ENCODE results near the gene NRIP1. TPM values are rescaled to one million over a fixed set of nuclear protein-coding genes. Genes with fewer than 3 reads are reported as not detected.

Gene NRIP1
- total RNA-seq, 1 experiment from 2014 or later, result 29.6 TPM

- ChIA-PET CTCF (no interaction called here), RAD21 (ENCODE audit: low non-redundant PET in 1 of 2, low total read pairs in 2 of 2, uncharacterized antibody in 2 of 2, unreplicated experiment in 2 of 2) (no interaction called here), POLR2A (no interaction called here)
- H4K20me1 ChIP-seq (ENCODE audit: insufficient read depth), result no peaks in the 10 kb centered on the region
- no peaks in the 10 kb centered on the region for H3K36me3 ChIP-seq (ENCODE audit: control insufficient read depth in 1 of 2, insufficient read depth in 2 of 2, low read length in 2 of 2)
- H3K4me3 ChIP-seq (replicated peaks in 1 of 2; ENCODE audit: low read depth in 1 of 2, low read length in 2 of 2), result no peak overlapping the region
- no peak overlapping the region for H3K27ac ChIP-seq (ENCODE audit: low read depth, low read length)
- no TSS peak for BruUV-seq (replicated peaks)
- H3K79me2 ChIP-seq (ENCODE audit: insufficient read depth, low read length), result peaks cover 95% of the 10 kb centered on the region
- ATAC-seq (no peak), DNase-seq (ENCODE audit: low read depth, low spot score) (no peak)
- no peak overlapping the region for H3K9ac ChIP-seq (ENCODE audit: low read length)
- H2AFZ ChIP-seq (ENCODE audit: low read depth, low read length, poor library complexity, severe bottlenecking), result no peak overlapping the region
- no peaks in the 10 kb centered on the region for H3K9me2 ChIP-seq (ENCODE audit: insufficient read depth)
- no peak for TF ChIP-seq POLR2AphosphoS5 (IDR thresholded peaks at IDR 0.05; ENCODE audit: low read depth, low read length)
- no peak for TF ChIP-seq JUND (IDR thresholded peaks at IDR 0.05)
- no peak for TF ChIP-seq SIN3A (IDR thresholded peaks at IDR 0.05; ENCODE audit: low read depth)
- TF ChIP-seq ATF3 (IDR thresholded peaks at IDR 0.05), result no peak
- no peak for TF ChIP-seq SRF (IDR thresholded peaks at IDR 0.05; ENCODE audit: low read depth)
- no peak for TF ChIP-seq ZNF274 (IDR thresholded peaks at IDR 0.05; ENCODE audit: low read depth, low read length)
- no peak for TF ChIP-seq EZH2phosphoT487 (IDR thresholded peaks at IDR 0.05; ENCODE audit: borderline replicate concordance)
- TF ChIP-seq ELF1 (IDR thresholded peaks at IDR 0.05; ENCODE audit: borderline replicate concordance, low read depth), result no peak
- no peak for TF ChIP-seq EGR1 (IDR thresholded peaks at IDR 0.05; ENCODE audit: low read depth)
- no peak for TF ChIP-seq TCF7L2 (IDR thresholded peaks at IDR 0.05; ENCODE audit: borderline replicate concordance, extremely low read depth, insufficient read depth, insufficient read length)
- TF ChIP-seq ZBTB33 (IDR thresholded peaks at IDR 0.05; ENCODE audit: extremely low read depth, insufficient replicate concordance, low read length), result no peak
- no peak for TF ChIP-seq YY1 (IDR thresholded peaks at IDR 0.05; ENCODE audit: extremely low read depth, insufficient replicate concordance, low read depth, low read length)
- no peak overlapping the region for H3K4me2 ChIP-seq (ENCODE audit: low read length)
- H3K4me1 ChIP-seq (ENCODE audit: control insufficient read depth in 1 of 2, insufficient read depth in 2 of 2, low read length in 2 of 2), result no peaks in the 10 kb centered on the region
- H3K9me3 ChIP-seq (ENCODE audit: control insufficient read depth in 1 of 2, insufficient read depth in 1 of 2, low read depth in 1 of 2, low read length in 2 of 2), result no peaks in the 10 kb centered on the region
- no peaks in the 10 kb centered on the region for H3K27me3 ChIP-seq (ENCODE audit: insufficient read depth, low read length)
- intact Hi-C loops (cut with micrococcal nuclease), result no loop called here
Observed at GRCh38 chr21:15022608-15023261, 42.1 kb downstream of the NRIP1 start.

Data from HCT116 (cell line).